NCI-H345 (cell line): ENCODE measurements around the gene DENND1A.

ENCODE experiments used
- DNase-seq: peaks from one replicate; lab custom pipeline; 2025; lab: John Stamatoyannopoulos, UW

Gene DENND1A

GRCh38 chr9:123487944-123488548, 441.9 kb downstream of the DENND1A start:
- DNase-seq = peak; percentile 69

GRCh38 chr9:123486431-123486830, 443.5 kb downstream of the DENND1A start:
- DNase-seq = no peak

GRCh38 chr9:123485216-123485615, 444.7 kb downstream of the DENND1A start:
- no peak for DNase-seq

DNA sequence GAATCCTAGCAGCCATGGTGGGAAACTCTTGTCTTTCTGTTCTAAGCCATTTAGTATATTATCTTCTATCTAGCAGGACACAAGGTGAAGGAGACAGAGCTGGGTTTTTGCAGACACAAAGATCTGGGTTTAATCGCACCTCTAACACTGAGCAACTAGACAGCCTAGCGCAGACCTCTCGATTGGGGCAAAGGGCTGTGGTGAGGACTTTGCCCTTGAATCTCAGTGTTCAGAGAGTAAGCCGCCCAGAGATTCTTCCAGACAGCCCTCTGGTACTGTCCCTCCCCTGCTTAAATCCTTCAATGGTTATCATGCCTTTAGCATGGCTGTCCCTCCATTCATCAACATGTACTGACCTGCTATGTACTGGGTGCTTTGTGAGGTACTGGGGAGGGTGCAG, 445.8 kb downstream of the DENND1A start:
- no peak for DNase-seq

- DNase-seq = no peak
These were observed 446.6 kb downstream of the DENND1A start for GRCh38 chr9:123483191-123483803.

- DNase-seq = no peak
These were observed 447.5 kb downstream of the DENND1A start for GRCh38 chr9:123482295-123482968.

- DNase-seq = no peak
These were observed 448.6 kb downstream of the DENND1A start for GRCh38 chr9:123481209-123481865.

DNA sequence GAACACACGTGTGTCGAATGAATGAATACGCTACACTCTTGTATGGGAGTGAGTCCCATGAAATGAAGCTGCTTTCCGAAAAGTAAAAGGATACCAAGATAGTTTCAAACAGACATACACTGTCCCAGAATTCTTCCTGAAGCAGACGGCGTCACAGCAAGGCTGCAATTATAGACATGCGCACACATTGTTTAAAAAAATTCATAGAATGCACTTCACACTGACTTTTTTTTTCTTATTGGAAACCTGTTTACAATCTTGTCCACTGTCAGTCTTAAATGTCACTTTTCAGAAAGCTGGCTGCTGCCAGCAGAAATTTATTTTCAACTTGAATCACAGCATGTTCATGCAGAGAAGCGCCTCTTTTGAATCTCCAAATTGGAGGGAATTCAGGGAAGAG, 449.1 kb downstream of the DENND1A start:
- DNase-seq = no peak

- DNase-seq = no peak
These were observed 449.8 kb downstream of the DENND1A start for GRCh38 chr9:123480096-123480495.

- no peak for DNase-seq
These were observed 450.8 kb downstream of the DENND1A start for GRCh38 chr9:123478967-123479602.

DNA sequence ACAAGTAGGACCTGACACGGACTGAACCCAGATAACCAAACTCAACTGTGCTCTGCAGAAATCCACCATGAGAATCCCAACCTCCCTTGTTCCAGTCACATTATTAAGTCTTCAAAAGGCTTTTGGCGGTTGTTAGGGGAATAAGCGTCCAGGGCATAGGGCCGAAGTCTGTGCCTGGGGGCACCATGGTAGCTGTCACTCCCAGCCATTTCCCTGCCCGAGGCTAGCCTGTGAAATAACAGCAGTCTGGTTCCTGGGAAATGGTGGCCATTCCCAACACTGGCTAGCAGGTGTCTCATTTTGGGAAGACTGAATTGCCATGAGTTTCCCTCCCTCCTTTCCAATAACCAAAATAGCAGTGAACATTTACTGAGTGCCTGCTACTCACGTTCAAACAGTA, 451.8 kb downstream of the DENND1A start:
- DNase-seq = no peak

GRCh38 chr9:123475407-123475806, 454.5 kb downstream of the DENND1A start:
- DNase-seq = peak; percentile 13

GRCh38 chr9:123472862-123473614, 456.9 kb downstream of the DENND1A start:
- peak; percentile 15 for DNase-seq

- DNase-seq = no peak
These were observed 457.9 kb downstream of the DENND1A start for GRCh38 chr9:123471843-123472570.

- no peak for DNase-seq
These were observed 458.7 kb downstream of the DENND1A start for GRCh38 chr9:123470991-123471770.

DNA sequence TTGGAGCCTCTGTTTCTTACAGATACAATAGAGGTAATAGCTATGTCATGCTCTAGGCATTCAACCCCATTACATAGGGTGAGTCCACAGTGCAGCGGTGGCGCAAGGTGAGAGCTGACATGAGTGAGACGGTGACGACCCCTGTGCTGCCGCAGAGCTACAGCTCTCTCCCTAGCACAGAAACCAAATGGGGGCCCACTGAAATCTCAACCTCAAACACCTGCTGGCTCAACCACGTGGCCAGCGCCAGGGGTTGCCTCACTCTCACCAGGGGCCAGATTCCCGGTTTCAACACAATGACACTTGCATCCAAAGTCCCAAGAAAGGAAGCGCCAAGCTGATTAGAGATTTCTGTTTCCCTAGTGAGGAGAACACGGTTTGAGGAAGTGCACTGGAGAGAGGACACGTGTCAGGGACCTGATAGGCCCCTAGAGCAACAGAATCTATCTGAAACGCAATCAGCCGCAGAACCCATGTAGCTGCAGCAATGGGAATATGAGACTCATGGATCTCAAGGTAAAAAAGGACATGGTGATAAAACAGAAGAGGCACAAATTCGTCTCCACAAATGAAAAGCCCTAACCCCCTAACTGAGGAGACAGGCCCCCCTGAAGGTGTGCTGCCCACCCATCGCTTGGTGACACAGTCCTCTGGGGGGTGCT, 459.7 kb downstream of the DENND1A start:
- no peak for DNase-seq

DNA sequence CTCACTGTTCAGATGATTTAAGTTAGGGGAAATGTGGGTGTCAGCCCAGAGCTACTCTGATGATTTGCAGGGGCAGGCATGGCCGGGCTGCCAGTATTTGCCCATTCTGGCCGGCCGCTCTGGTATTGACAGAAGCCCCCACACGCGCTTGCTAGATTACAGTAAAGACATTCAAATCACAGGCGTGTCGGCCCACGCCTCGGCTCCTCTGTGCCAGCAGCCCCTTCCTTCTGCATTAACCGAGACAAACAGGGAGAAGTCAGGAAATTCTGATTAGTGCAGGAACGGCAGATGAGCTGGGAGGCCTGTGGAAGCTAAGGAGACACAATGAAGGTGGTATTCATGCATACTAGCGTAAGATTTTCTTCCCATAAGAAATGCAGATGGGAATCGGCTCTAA, 460.6 kb downstream of the DENND1A start:
- no peak for DNase-seq

DNA sequence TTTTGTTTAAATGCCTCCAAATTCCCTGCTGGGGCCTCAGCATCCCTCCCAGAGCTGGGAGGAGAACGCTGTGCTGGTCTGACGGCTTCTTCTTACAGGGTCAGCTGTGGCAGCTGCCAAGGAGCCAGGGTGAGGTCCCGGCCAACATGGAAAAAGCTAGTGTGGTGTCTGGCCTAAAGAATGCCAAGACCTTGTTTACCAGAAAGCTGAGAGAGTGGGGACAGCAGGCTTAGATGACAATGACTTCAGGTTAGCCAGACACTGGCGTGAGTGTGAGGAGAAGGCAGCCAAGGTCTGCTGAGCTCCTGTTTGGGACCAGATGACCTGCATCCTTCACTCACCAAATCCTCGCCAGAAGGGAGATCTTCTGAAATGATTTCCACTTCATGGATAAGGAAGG, 461.4 kb downstream of the DENND1A start:
- no peak for DNase-seq

GRCh38 chr9:123465304-123465703, 464.6 kb downstream of the DENND1A start:
- DNase-seq = no peak

DNA sequence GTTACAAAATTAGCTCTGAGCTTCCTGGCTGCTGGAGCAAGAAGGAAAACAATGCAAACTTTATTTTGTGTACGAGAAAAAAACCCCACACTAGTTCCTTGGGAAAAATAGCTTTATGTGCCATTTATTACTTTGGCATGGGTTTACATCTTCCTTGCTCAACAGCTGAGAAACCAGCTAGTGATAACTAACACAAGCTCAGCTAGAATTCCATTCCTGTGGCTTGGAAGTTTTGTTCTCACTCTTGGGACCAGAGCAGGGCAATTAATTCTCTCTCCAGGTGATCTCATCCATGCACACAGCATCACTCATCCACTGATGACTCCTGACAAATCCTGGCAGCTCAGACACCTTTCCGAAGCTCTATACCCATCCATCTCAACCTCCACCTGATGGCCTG, 469.8 kb downstream of the DENND1A start:
- no peak for DNase-seq
